ENCODE data around the gene CENPK. TPM values are rescaled to one million over a fixed set of nuclear protein-coding genes. Genes with fewer than 3 reads are reported as not detected.

Gene CENPK
- total RNA-seq, 1 donor from 2014 or later = 28.9 TPM

DNA sequence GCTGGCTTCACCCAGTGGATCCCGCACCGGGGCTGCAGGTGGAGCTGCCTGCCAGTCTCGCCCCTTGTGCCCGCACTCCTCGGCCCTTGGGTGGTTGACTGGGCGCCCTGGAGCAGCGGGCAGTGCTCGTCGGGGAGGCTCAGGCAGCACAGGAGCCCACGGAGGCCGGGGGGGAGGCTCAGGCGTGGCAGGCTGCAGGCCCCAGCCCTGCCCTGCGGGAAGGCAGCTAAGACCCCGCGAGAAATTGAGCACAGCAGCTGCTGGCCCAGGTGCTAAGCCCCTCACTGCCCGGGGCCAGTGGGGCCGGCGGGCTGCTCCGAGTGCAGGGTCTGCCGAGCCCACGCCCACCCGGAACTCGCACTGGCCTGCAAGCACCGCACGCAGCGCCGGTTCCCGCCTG is 77.6 kb downstream of the CENPK start:
- no peak for DNase-seq (ENCODE audit: low spot score)
- Mint-ChIP-seq H3K27me3 (ENCODE audit: unreplicated experiment) (no peaks in the 10 kb centered on the region), H3K9me3 (ENCODE audit: unreplicated experiment) (no peaks in the 10 kb centered on the region), H3K4me1 (ENCODE audit: unreplicated experiment) (peaks cover 13% of the 10 kb centered on the region), H3K36me3 (ENCODE audit: low read depth, unreplicated experiment) (no peaks in the 10 kb centered on the region), H3K27ac (ENCODE audit: unreplicated experiment) (no peak overlapping the region), H3K4me3 (ENCODE audit: unreplicated experiment) (no peak overlapping the region)
- TF ChIP-seq, protein P1, sequence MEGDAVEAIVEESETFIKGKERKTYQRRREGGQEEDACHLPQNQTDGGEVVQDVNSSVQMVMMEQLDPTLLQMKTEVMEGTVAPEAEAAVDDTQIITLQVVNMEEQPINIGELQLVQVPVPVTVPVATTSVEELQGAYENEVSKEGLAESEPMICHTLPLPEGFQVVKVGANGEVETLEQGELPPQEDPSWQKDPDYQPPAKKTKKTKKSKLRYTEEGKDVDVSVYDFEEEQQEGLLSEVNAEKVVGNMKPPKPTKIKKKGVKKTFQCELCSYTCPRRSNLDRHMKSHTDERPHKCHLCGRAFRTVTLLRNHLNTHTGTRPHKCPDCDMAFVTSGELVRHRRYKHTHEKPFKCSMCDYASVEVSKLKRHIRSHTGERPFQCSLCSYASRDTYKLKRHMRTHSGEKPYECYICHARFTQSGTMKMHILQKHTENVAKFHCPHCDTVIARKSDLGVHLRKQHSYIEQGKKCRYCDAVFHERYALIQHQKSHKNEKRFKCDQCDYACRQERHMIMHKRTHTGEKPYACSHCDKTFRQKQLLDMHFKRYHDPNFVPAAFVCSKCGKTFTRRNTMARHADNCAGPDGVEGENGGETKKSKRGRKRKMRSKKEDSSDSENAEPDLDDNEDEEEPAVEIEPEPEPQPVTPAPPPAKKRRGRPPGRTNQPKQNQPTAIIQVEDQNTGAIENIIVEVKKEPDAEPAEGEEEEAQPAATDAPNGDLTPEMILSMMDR (IDR thresholded peaks at IDR 0.05; ENCODE audit: unreplicated experiment) = no peak

DNA sequence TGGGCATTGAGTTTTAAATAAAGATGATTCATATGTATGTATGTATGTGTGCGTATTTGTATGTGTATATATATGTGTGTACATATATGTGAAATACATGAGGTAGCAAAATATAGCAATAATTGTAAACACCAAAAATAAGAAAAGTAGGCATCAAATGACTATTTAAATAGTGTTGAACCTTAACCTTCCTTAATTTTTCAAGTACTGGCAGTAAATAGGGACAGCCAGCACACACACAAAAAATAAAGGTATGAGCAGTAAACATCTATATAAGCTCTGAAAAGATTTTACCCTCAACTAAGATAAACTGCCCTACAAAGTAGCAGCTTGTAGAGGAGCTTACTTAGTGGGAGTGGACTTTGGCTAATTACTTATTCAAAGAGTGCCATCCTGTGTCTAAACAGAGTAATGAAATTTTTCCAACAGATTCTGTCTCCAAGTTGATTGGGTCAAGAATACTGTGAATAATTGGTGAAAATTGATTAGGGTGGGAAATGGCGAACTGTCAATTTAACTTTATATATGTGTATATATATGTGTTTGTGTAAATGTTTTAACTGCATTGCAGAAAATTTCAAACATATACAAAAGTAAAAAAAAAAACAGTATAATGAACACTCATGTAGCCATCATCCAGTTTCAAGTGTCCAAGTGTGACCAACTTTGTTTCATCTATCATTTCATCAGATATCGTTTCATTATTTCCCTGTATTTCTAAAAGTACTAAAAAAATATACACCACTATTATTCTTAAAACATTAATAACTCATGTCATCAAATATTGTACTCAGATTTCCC is 79.2 kb downstream of the CENPK start:
- TF ChIP-seq, protein P1 (IDR thresholded peaks at IDR 0.05; ENCODE audit: unreplicated experiment) = peak; percentile 48
- H3K27ac Mint-ChIP-seq (ENCODE audit: unreplicated experiment) = peak overlapping the region; percentile 97
- H3K4me1 Mint-ChIP-seq (ENCODE audit: unreplicated experiment) = peaks cover 13% of the 10 kb centered on the region
- no peaks in the 10 kb centered on the region for H3K36me3 Mint-ChIP-seq (ENCODE audit: low read depth, unreplicated experiment)
- H3K27me3 Mint-ChIP-seq (ENCODE audit: unreplicated experiment) = no peaks in the 10 kb centered on the region
- H3K4me3 Mint-ChIP-seq (ENCODE audit: unreplicated experiment) = no peak overlapping the region
- H3K9me3 Mint-ChIP-seq (ENCODE audit: unreplicated experiment) = no peaks in the 10 kb centered on the region
- DNase-seq (ENCODE audit: low spot score) = no peak

DNA sequence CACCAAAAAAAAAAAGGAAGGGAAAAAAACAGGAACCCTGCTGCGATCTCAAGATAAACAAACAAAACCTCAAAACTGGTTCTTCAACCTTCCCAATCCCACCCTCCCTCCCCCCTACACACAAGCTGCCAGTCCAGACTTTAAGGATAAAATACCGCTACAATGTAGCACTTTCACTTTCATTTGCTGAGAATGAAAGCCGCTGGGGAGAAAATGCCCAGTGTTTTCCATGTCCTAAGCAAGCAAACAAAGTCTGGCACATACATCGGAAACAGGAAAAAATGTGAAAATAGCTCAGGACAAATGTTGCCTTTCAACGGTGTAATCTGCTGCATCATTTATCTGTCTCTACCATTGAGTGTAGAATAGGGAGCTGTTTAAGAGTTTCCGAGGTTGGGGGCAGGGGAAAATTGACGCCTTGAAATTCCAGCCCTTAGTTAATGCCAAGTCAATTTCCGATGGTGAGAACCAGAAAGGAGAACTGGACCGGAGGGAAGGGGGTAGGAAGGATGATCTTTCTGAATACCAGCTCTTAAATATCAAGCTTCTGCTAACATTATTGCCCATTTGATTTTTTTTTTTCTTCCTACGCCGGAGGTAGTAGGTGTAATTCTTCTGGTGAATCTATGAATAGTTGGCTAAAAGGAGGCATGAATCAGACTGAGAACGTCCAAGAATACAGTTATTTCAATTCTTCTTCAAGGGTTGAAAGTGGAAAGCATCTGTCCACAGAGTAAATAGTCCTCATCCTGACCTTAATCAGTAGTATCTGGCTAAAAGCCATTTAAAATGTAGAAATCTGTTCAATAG is 80.0 kb downstream of the CENPK start:
- Mint-ChIP-seq H3K27ac (ENCODE audit: unreplicated experiment) (peak overlapping the region; percentile 97), H3K4me1 (ENCODE audit: unreplicated experiment) (peaks cover 13% of the 10 kb centered on the region), H3K4me3 (ENCODE audit: unreplicated experiment) (no peak overlapping the region), H3K9me3 (ENCODE audit: unreplicated experiment) (no peaks in the 10 kb centered on the region), H3K36me3 (ENCODE audit: low read depth, unreplicated experiment) (no peaks in the 10 kb centered on the region), H3K27me3 (ENCODE audit: unreplicated experiment) (no peaks in the 10 kb centered on the region)
- TF ChIP-seq, protein P1 (IDR thresholded peaks at IDR 0.05; ENCODE audit: unreplicated experiment) = no peak
- peak; percentile 20 for DNase-seq (ENCODE audit: low spot score)

DNA sequence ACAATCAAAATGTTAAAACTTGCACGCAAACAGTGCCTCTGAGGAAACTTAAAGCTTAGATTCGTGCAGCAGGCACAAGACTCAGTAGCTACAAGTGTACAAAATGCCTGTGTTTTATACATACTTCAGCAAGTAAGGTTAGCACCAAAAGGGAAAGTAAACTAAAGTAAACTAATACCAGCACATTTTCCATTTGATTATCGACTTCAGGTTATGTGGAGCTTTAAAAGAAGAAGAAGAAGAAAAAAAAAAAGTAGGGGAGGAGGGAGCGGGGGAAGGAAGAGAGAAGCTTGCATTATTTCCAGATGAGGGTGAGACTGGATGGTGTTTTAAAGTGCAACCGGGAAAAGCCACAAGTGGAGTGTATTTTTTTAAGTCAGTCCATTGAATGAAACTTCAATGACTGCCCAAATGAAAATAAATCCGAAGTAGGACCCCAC is 80.7 kb downstream of the CENPK start:
- Mint-ChIP-seq H3K36me3 (ENCODE audit: low read depth, unreplicated experiment) (no peaks in the 10 kb centered on the region), H3K4me3 (ENCODE audit: unreplicated experiment) (no peak overlapping the region), H3K27ac (ENCODE audit: unreplicated experiment) (peak overlapping the region; percentile 97), H3K27me3 (ENCODE audit: unreplicated experiment) (no peaks in the 10 kb centered on the region), H3K9me3 (ENCODE audit: unreplicated experiment) (no peaks in the 10 kb centered on the region), H3K4me1 (ENCODE audit: unreplicated experiment) (peaks cover 13% of the 10 kb centered on the region)
- DNase-seq (ENCODE audit: low spot score) = no peak
- TF ChIP-seq, protein P1 (IDR thresholded peaks at IDR 0.05; ENCODE audit: unreplicated experiment) = no peak
